CD14-positive monocyte (primary cell): Measurements from ENCODE around the gene TFDP2. TPM values are rescaled to one million over a fixed set of nuclear protein-coding genes. Genes with fewer than 3 reads are reported as not detected.

Experiments
- DNase-seq, 3 donors: peaks; one replicate each; pipeline ENCODE4 v3.0.0-alpha.2; 2011 to 2022
- H2AFZ ChIP-seq: 2 replicates; pipeline ENCODE4 v1.6.0; 2012; ENCODE audit warnings: mild to moderate bottlenecking, low read depth, low read length, inconsistent platforms; ENCODE audit not compliant: insufficient read depth, poor library complexity, severe bottlenecking
- H3K27ac ChIP-seq, 2 donors: 1 replicate in 1 of 2; 2 replicates in 1 of 2; pipeline ENCODE4 v1.5.1; 2012 to 2013; ENCODE audit warnings: low read length in 2 of 2, control low read depth in 1 of 2, inconsistent platforms in 1 of 2, low read depth in 1 of 2, mild to moderate bottlenecking in 1 of 2
- H3K27me3 ChIP-seq, 2 donors: one replicate each; pipeline versions ENCODE4 v1.6.0 to v1.6.1; 2011 to 2013; ENCODE audit warnings: low read length in 2 of 2; ENCODE audit not compliant: control insufficient read depth in 2 of 2, insufficient read depth in 2 of 2
- H3K36me3 ChIP-seq, 2 donors: replicated peaks in 1 of 2; 1 replicate in 1 of 2; 2 replicates in 1 of 2; pipeline versions ENCODE4 v1.5.1 to v1.6.1; 2012 to 2013; ENCODE audit warnings: low read length in 2 of 2, control low read depth in 1 of 2, inconsistent platforms in 1 of 2, mild to moderate bottlenecking in 1 of 2; ENCODE audit not compliant: insufficient read depth in 2 of 2, control insufficient read depth in 1 of 2
- H3K4me1 ChIP-seq, 2 donors: 1 replicate in 1 of 2; 2 replicates in 1 of 2; pipeline versions ENCODE4 v1.5.1 to v1.6.1; 2012 to 2013; ENCODE audit warnings: low read length in 2 of 2, control low read depth in 1 of 2, inconsistent platforms in 1 of 2, mild to moderate bottlenecking in 1 of 2, moderate library complexity in 1 of 2; ENCODE audit not compliant: insufficient read depth in 2 of 2, control insufficient read depth in 1 of 2
- H3K4me2 ChIP-seq: replicated peaks from 2 replicates; pipeline ENCODE3; 2012; ENCODE audit warnings: low read length, moderate library complexity, mild to moderate bottlenecking; ENCODE audit not compliant: poor library complexity, severe bottlenecking; ENCODE audit errors: extremely low read depth
- H3K4me3 ChIP-seq, 3 experiments: fragments of 200-600 bp in 1 of 3; sonication (generic) in 1 of 3; replicated peaks in 1 of 3; 1 replicate in 2 of 3; 2 replicates in 1 of 3; pipeline ENCODE4 v1.5.1; 2011 to 2013; ENCODE audit warnings: low read length in 3 of 3, mild to moderate bottlenecking in 3 of 3, control low read depth in 2 of 3, low read depth in 2 of 3, inconsistent platforms in 1 of 3, moderate library complexity in 1 of 3
- H3K79me2 ChIP-seq: 2 replicates; pipeline ENCODE4 v1.6.0; 2012; ENCODE audit warnings: mild to moderate bottlenecking, control low read depth, inconsistent platforms, low read length, moderate library complexity; ENCODE audit not compliant: insufficient read depth
- H3K9ac ChIP-seq: 2 replicates; pipeline ENCODE4 v1.6.0; 2017; ENCODE audit warnings: low read length, mild to moderate bottlenecking; ENCODE audit not compliant: insufficient read depth, poor library complexity, severe bottlenecking
- H3K9me3 ChIP-seq, 2 donors: replicated peaks in 1 of 2; 1 replicate in 1 of 2; 2 replicates in 1 of 2; pipeline versions ENCODE4 v1.5.1 to v1.6.1; 2012 to 2013; ENCODE audit warnings: low read length in 2 of 2, control low read depth in 1 of 2; ENCODE audit not compliant: control insufficient read depth in 1 of 2, insufficient read depth in 1 of 2
- H4K20me1 ChIP-seq: 2 replicates; pipeline ENCODE4 v1.6.0; 2012; ENCODE audit warnings: mild to moderate bottlenecking, low read length, control low read depth, moderate library complexity; ENCODE audit not compliant: insufficient read depth
- H3K27ac Mint-ChIP-seq, 7 donors: one replicate each; pipeline ENCODE4 v1.8.0; 2020; ENCODE audit warnings: mild to moderate bottlenecking in 7 of 7, mixed read lengths in 7 of 7, moderate library complexity in 6 of 7, inconsistent platforms in 2 of 7
- H3K27me3 Mint-ChIP-seq, 3 donors: one replicate each; pipeline ENCODE4 v1.8.0; 2021 to 2022; ENCODE audit warnings: low read depth in 3 of 3, mild to moderate bottlenecking in 3 of 3, mixed read lengths in 3 of 3, moderate library complexity in 3 of 3, inconsistent platforms in 1 of 3
- H3K36me3 Mint-ChIP-seq, 2 donors: one replicate each; pipeline ENCODE4 v1.8.0; 2020; ENCODE audit warnings: mixed read lengths in 2 of 2, inconsistent platforms in 1 of 2, mild to moderate bottlenecking in 1 of 2
- H3K4me1 Mint-ChIP-seq: one replicate; pipeline ENCODE4 v1.8.0; 2020; ENCODE audit warnings: mild to moderate bottlenecking, mixed read lengths
- H3K4me3 Mint-ChIP-seq, 2 donors: one replicate each; pipeline ENCODE4 v1.8.0; 2020; ENCODE audit warnings: mild to moderate bottlenecking in 2 of 2, mixed read lengths in 2 of 2, moderate library complexity in 1 of 2
- H3K9me3 Mint-ChIP-seq, 7 donors: one replicate each; pipeline ENCODE4 v1.8.0; 2020 to 2022; ENCODE audit warnings: mixed read lengths in 7 of 7, mild to moderate bottlenecking in 6 of 7, moderate library complexity in 6 of 7, inconsistent platforms in 2 of 7
- WGBS: methylation state at CpG from one replicate; pipeline ENCODE4 v1.1.5; 2013; ENCODE audit warnings: missing lambda C conversion rate; ENCODE audit not compliant: insufficient coverage; 5-methylcytosine and 5-hydroxymethylcytosine counted together
- intact Hi-C, 2 donors: fragments of 100-400 bp; cut with micrococcal nuclease; formaldehyde crosslinking; loops; one replicate each; pipeline versions ENCODE4 v1.15.0 to v1.15.1; 2023
- polyA plus RNA-seq, 3 donors: library from polyadenylated mRNA; depleted of rRNA in 1 of 3; unstranded in 2 of 3; stranded (reverse) in 1 of 3; fragments of 300-500 nt in 2 of 3; fragments of >200 nt in 1 of 3; fragmentation: Illumina TruSeq in 2 of 3; gene quantifications; 1 replicate in 2 of 3; 2 replicates in 1 of 3; pipeline ENCODE4 v1.2.3, GENCODE V29; 2012 to 2021
- TF ChIP-seq, protein P1 (sequence below): fragments of 200-600 bp; IDR thresholded peaks from one replicate; pipeline ENCODE4 v1.8.0; 2022; ENCODE audit warnings: antibody characterized with exemption, mild to moderate bottlenecking

Gene TFDP2
- polyA plus RNA-seq, 3 donors: 1.1 to 3.5 (median 1.7) TPM

DNA sequence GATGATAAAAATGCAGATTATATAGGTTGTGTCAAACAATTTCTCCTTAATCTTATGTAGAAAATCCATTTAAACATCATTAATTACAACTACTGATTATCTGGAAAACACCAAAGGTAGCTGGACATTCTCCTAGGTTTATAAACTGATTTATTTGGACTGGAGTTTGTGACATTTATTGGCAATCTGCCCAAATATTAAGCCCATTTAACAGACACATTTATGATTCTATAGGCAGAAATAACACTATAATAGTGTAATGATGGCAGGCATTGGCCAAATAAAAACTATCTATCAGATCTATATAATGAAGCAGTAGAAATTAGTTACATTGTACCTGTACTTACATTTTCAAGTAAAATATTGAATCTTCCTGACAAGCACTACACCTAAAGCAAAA lies 117.8 kb downstream of the TFDP2 start:
- H3K4me3 Mint-ChIP-seq: no peak overlapping the region
- no peaks in the 10 kb centered on the region for H4K20me1 ChIP-seq
- H3K27ac Mint-ChIP-seq: no peak overlapping the region
- TF ChIP-seq, protein P1, sequence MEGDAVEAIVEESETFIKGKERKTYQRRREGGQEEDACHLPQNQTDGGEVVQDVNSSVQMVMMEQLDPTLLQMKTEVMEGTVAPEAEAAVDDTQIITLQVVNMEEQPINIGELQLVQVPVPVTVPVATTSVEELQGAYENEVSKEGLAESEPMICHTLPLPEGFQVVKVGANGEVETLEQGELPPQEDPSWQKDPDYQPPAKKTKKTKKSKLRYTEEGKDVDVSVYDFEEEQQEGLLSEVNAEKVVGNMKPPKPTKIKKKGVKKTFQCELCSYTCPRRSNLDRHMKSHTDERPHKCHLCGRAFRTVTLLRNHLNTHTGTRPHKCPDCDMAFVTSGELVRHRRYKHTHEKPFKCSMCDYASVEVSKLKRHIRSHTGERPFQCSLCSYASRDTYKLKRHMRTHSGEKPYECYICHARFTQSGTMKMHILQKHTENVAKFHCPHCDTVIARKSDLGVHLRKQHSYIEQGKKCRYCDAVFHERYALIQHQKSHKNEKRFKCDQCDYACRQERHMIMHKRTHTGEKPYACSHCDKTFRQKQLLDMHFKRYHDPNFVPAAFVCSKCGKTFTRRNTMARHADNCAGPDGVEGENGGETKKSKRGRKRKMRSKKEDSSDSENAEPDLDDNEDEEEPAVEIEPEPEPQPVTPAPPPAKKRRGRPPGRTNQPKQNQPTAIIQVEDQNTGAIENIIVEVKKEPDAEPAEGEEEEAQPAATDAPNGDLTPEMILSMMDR: no peak
- no peak for DNase-seq
- H3K4me1 ChIP-seq: peaks cover 5 to 22% of the 10 kb centered on the region in 2 donors
- no peak overlapping the region for H3K4me2 ChIP-seq
- H3K4me3 ChIP-seq: no peak overlapping the region
- no peak overlapping the region for H3K27ac ChIP-seq
- H3K9me3 ChIP-seq: no peaks in the 10 kb centered on the region
- H3K27me3 Mint-ChIP-seq: peaks cover 0 to 1% (median 0%) of the 10 kb centered on the region in 3 donors
- H3K4me1 Mint-ChIP-seq: peaks cover 27% of the 10 kb centered on the region
- H3K9me3 Mint-ChIP-seq: peaks cover 0 to 6% (median 2%) of the 10 kb centered on the region in 7 donors
- no peak overlapping the region for H3K9ac ChIP-seq
- H3K79me2 ChIP-seq: no peaks in the 10 kb centered on the region
- no peak overlapping the region for H2AFZ ChIP-seq
- H3K36me3 Mint-ChIP-seq: no peaks in the 10 kb centered on the region
- intact Hi-C loops: no loop called here
- H3K27me3 ChIP-seq: no peaks in the 10 kb centered on the region
- no peaks in the 10 kb centered on the region for H3K36me3 ChIP-seq

DNA sequence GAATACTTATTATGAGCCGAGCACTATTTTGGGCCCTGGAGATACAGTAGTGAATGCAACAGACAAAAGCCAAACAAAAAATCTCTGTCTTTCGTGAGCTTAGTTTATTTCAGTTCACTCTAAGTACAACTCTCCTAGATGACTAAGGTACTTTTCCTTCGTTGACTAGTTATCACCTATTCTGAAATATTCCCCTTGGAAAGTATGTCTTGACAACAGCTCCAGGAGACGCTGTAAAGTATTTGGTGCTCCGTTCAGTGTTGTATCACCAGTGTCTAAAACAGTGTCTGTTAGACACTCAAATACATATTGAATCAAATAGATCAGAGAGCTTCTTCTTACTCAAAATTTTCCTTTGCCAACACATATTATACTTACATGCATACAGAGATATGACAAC lies 119.6 kb downstream of the TFDP2 start:
- Mint-ChIP-seq H3K4me3 (no peak overlapping the region), H3K36me3 (no peaks in the 10 kb centered on the region), H3K9me3 (peaks cover 0 to 5% (median 1%) of the 10 kb centered on the region in 7 donors), H3K4me1 (peaks cover 31% of the 10 kb centered on the region), H3K27ac (peak overlapping the region in 1 of 7 donors; percentile 15), H3K27me3 (peaks cover 0 to 1% (median 0%) of the 10 kb centered on the region in 3 donors)
- Histone ChIP-seq H3K27me3 (no peaks in the 10 kb centered on the region), H3K27ac (no peak overlapping the region), H3K4me1 (peaks cover 5 to 25% of the 10 kb centered on the region in 2 donors), H2AFZ (no peak overlapping the region), H3K9me3 (no peaks in the 10 kb centered on the region), H3K4me3 (no peak overlapping the region), H3K36me3 (no peaks in the 10 kb centered on the region), H3K9ac (no peak overlapping the region), H3K79me2 (peaks cover 8% of the 10 kb centered on the region), H4K20me1 (no peaks in the 10 kb centered on the region), H3K4me2 (no peak overlapping the region)
- TF ChIP-seq, protein P1: no peak
- no CpG with 5 or more reads among the region's 5 CpGs for WGBS
- no peak for DNase-seq
- intact Hi-C loops: no loop called here
